Kidney (tissue), 14 donors: Measurements from ENCODE around the gene SMARCA2. TPM values are rescaled to one million over a fixed set of nuclear protein-coding genes. Genes with fewer than 3 reads are reported as not detected.

Experiments used
- DNase-seq, 5 donors: peaks; one replicate each; pipeline ENCODE4 v3.0.0-alpha.2; 2013 to 2020
- FAIRE-seq: peaks from 2 replicates; lab custom pipeline; 2012; peaks lifted over from hg19 to GRCh38; lab: Jason Lieb, UNC
- H3K27ac ChIP-seq, 2 donors: one replicate each; pipeline ENCODE4 v1.7.0; 2013; ENCODE audit warnings: low read depth in 2 of 2, low read length in 2 of 2, inconsistent platforms in 1 of 2
- H3K27me3 ChIP-seq: one replicate; pipeline ENCODE4 v1.7.1; 2013; ENCODE audit warnings: low read length, inconsistent platforms; ENCODE audit not compliant: control insufficient read depth, insufficient read depth
- H3K36me3 ChIP-seq, 3 donors: one replicate each; pipeline versions ENCODE4 v1.7.0 to v1.7.1; 2013; ENCODE audit warnings: low read length in 3 of 3, control low read depth in 1 of 3, inconsistent platforms in 1 of 3; ENCODE audit not compliant: insufficient read depth in 3 of 3, control insufficient read depth in 2 of 3
- H3K4me1 ChIP-seq, 3 donors: one replicate each; pipeline versions ENCODE4 v1.7.0 to v1.7.1; 2013; ENCODE audit warnings: low read length in 3 of 3, inconsistent platforms in 1 of 3, low read depth in 1 of 3; ENCODE audit not compliant: control insufficient read depth in 2 of 3, insufficient read depth in 2 of 3
- H3K4me3 ChIP-seq, 3 donors: one replicate each; pipeline versions ENCODE4 v1.7.0 to v1.8.1; 2013; ENCODE audit warnings: low read length in 3 of 3, control low read depth in 1 of 3, inconsistent platforms in 1 of 3
- H3K9ac ChIP-seq, 3 donors: one replicate each; pipeline versions ENCODE4 v1.7.0 to v1.7.1; 2013; ENCODE audit warnings: low read length in 3 of 3, control low read depth in 1 of 3, inconsistent platforms in 1 of 3
- H3K9me3 ChIP-seq, 3 donors: one replicate each; pipeline versions ENCODE4 v1.7.0 to v1.7.1; 2013; ENCODE audit warnings: low read length in 3 of 3, control low read depth in 1 of 3, inconsistent platforms in 1 of 3; ENCODE audit not compliant: control insufficient read depth in 2 of 3, insufficient read depth in 1 of 3
- CTCF ChIP-seq: IDR thresholded peaks from 3 replicates; pipeline ENCODE4 v1.5.1; 2012; ENCODE audit warnings: mild to moderate bottlenecking, moderate library complexity, borderline replicate concordance; ENCODE audit not compliant: insufficient read depth; ENCODE audit errors: extremely low read depth
- intact Hi-C: fragments of 100-400 bp; cut with DNase I; formaldehyde crosslinking; loops from one replicate; pipeline ENCODE4 v1.11.1; 2022
- polyA plus RNA-seq: library from polyadenylated mRNA; stranded (reverse); fragments of 350-450 nt; fragmentation: Illumina TruSeq; extraction: RNeasy Lipid Tissue Mini Kit (QIAGEN cat#74804); gene quantifications from one replicate; pipeline ENCODE4 v1.2.3, GENCODE V29; 2014; ENCODE audit warnings: low read depth, low replicate concordance; ENCODE audit not compliant: insufficient read depth
- total RNA-seq: library from RNA; stranded (reverse); fragmentation: NEBNext Ultra II Directional; extraction: Animal tissue kit (Norgen Biotek cat#: 25700); gene quantifications from one replicate; pipeline ENCODE4 v1.2.1, GENCODE V29; 2021
- donor health status: control.
- donor health status: control.
- donor health status: control.
- donor health status: control.
- donor health status: control.
- donor health status: DM: yes; HTN: yes; CAD: no.
- donor health status: Normal renal cell carcinoma (clear cell type).

The SMARCA2 gene
- total and polyA plus RNA-seq, 2 donors from 2014 or later, result 54.3 to 189 TPM

GRCh38 chr9:2134391-2134790 lies 119.2 kb downstream of the SMARCA2 start:
- Histone ChIP-seq H3K4me3 (no peak overlapping the region), H3K27me3 (no peaks in the 10 kb centered on the region), H3K27ac (no peak overlapping the region), H3K4me1 (no peaks in the 10 kb centered on the region), H3K9ac (no peak overlapping the region), H3K9me3 (no peaks in the 10 kb centered on the region), H3K36me3 (peaks cover 0 to 6% (median 0%) of the 10 kb centered on the region in 3 donors)
- DNase-seq (no peak), FAIRE-seq (no peak)
- TF ChIP-seq CTCF, result no peak
- intact Hi-C loops, result no loop called here

- FAIRE-seq, result no peak
- intact Hi-C loops, result no loop called here
- no peaks in the 10 kb centered on the region for H3K27me3 ChIP-seq
- DNase-seq, result no peak
- no peak overlapping the region for H3K4me3 ChIP-seq
- H3K27ac ChIP-seq, result no peak overlapping the region
- peaks cover 0 to 6% (median 0%) of the 10 kb centered on the region in 3 donors for H3K36me3 ChIP-seq
- H3K9ac ChIP-seq, result no peak overlapping the region
- no peaks in the 10 kb centered on the region for H3K9me3 ChIP-seq
- no peak for TF ChIP-seq CTCF
- H3K4me1 ChIP-seq, result no peaks in the 10 kb centered on the region
Observed at GRCh38 chr9:2138646-2139045, 123.5 kb downstream of the SMARCA2 start.

GRCh38 chr9:2140600-2141223 lies 125.6 kb downstream of the SMARCA2 start:
- H3K9me3 ChIP-seq, result no peaks in the 10 kb centered on the region
- H3K36me3 ChIP-seq, result peaks cover 0 to 3% (median 0%) of the 10 kb centered on the region in 3 donors
- DNase-seq (no peak), FAIRE-seq (no peak)
- intact Hi-C loops, result no loop called here
- no peak overlapping the region for H3K4me3 ChIP-seq
- no peak overlapping the region for H3K27ac ChIP-seq
- H3K27me3 ChIP-seq, result no peaks in the 10 kb centered on the region
- H3K4me1 ChIP-seq, result no peaks in the 10 kb centered on the region
- no peak overlapping the region for H3K9ac ChIP-seq
- TF ChIP-seq CTCF, result no peak

GRCh38 chr9:2142212-2142611 lies 127.1 kb downstream of the SMARCA2 start:
- no peak for FAIRE-seq
- no peak overlapping the region for H3K27ac ChIP-seq
- no peaks in the 10 kb centered on the region for H3K4me1 ChIP-seq
- intact Hi-C loops, result no loop called here
- H3K9ac ChIP-seq, result no peak overlapping the region
- no peaks in the 10 kb centered on the region for H3K36me3 ChIP-seq
- H3K4me3 ChIP-seq, result no peak overlapping the region
- DNase-seq, result no peak
- TF ChIP-seq CTCF, result no peak
- H3K9me3 ChIP-seq, result no peaks in the 10 kb centered on the region
- no peaks in the 10 kb centered on the region for H3K27me3 ChIP-seq
